ENCODE data around the gene RAB3A. TPM values are rescaled to one million over a fixed set of nuclear protein-coding genes. Genes with fewer than 3 reads are reported as not detected.
A peak's percentile ranks its signal among the peaks of the same experiment; 100 is the strongest.
"Not testable (repeated sequence)": the region's sequence is repeated elsewhere in the genome, so short reads cannot be mapped to it uniquely, and the experiment has no call there.

The RAB3A gene
- polyA plus RNA-seq, 4 donors, result 0.81 to 6.0 (median 1.9) TPM

GRCh38 chr19:18220632-18221275 is 16.9 kb upstream of the RAB3A start:
- H3K4me3 ChIP-seq (ENCODE audit: low read depth in 1 of 3, low read length in 3 of 3), result no peak overlapping the region
- no peak for FAIRE-seq
- no peaks in the 10 kb centered on the region for H3K36me3 ChIP-seq (ENCODE audit: control insufficient read depth in 3 of 3, insufficient read depth in 2 of 3, low read depth in 1 of 3, low read length in 3 of 3)
- 2 to 9% (median 5%) methylated on average over 14 to 33 of the region's 33 CpGs for WGBS, 3 donors
- peaks cover 4 to 29% (median 10%) of the 10 kb centered on the region in 3 donors for H3K27me3 ChIP-seq (ENCODE audit: control insufficient read depth in 3 of 3, insufficient read depth in 3 of 3, low read length in 3 of 3)
- peaks cover 0 to 22% (median 4%) of the 10 kb centered on the region in 3 donors for H3K4me1 ChIP-seq (ENCODE audit: control insufficient read depth in 3 of 3, insufficient read depth in 2 of 3, low read depth in 1 of 3, low read length in 2 of 3)
- H3K27ac ChIP-seq (ENCODE audit: low read depth in 1 of 3, low read length in 2 of 3), result no peak overlapping the region
- peak in 1 of 2 donors; percentile 39 for DNase-seq
- peaks cover 0 to 6% of the 10 kb centered on the region in 2 donors for H3K9me3 ChIP-seq (ENCODE audit: control insufficient read depth in 2 of 2, insufficient read depth in 1 of 2, low read depth in 1 of 2, low read length in 1 of 2)

GRCh38 chr19:18219911-18220631 is 16.2 kb upstream of the RAB3A start:
- FAIRE-seq, result no peak
- H3K9me3 ChIP-seq (ENCODE audit: control insufficient read depth in 2 of 2, insufficient read depth in 1 of 2, low read depth in 1 of 2, low read length in 1 of 2), result peaks cover 0 to 6% of the 10 kb centered on the region in 2 donors
- 47 to 67% (median 63%) methylated on average over 28 of the region's 28 CpGs for WGBS, 3 donors
- H3K4me3 ChIP-seq (ENCODE audit: low read depth in 1 of 3, low read length in 3 of 3), result no peak overlapping the region
- H3K27me3 ChIP-seq (ENCODE audit: control insufficient read depth in 3 of 3, insufficient read depth in 3 of 3, low read length in 3 of 3), result peaks cover 4 to 22% (median 4%) of the 10 kb centered on the region in 3 donors
- H3K4me1 ChIP-seq (ENCODE audit: control insufficient read depth in 3 of 3, insufficient read depth in 2 of 3, low read depth in 1 of 3, low read length in 2 of 3), result peaks cover 0 to 15% (median 4%) of the 10 kb centered on the region in 3 donors
- DNase-seq, result no peak
- no peak overlapping the region for H3K27ac ChIP-seq (ENCODE audit: low read depth in 1 of 3, low read length in 2 of 3)
- H3K36me3 ChIP-seq (ENCODE audit: control insufficient read depth in 3 of 3, insufficient read depth in 2 of 3, low read depth in 1 of 3, low read length in 3 of 3), result no peaks in the 10 kb centered on the region

DNA sequence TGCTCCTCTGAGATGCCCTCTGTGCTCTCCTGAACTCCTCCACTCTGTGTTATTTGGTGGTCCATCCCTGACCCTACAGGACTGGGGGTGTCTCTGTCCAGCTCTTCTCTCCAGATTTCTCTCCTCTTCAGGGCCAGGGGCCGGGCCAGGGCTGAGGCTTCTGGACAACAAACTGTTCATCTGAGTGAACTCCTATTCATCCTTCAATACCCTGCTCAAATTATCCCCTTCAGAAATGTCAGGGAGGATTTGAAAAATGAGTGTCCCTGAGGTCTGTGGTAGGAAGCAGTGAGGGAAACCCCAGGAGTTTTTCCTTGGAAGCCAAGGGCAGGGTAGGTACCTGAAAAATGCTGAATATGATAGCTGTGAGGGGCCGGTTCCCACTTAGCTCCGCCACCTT is 14.8 kb upstream of the RAB3A start:
- no peak overlapping the region for H3K4me3 ChIP-seq (ENCODE audit: low read depth in 1 of 3, low read length in 3 of 3)
- FAIRE-seq, result no peak
- peaks cover 2 to 12% (median 4%) of the 10 kb centered on the region in 3 donors for H3K27me3 ChIP-seq (ENCODE audit: control insufficient read depth in 3 of 3, insufficient read depth in 3 of 3, low read length in 3 of 3)
- H3K4me1 ChIP-seq (ENCODE audit: control insufficient read depth in 3 of 3, insufficient read depth in 2 of 3, low read depth in 1 of 3, low read length in 2 of 3), result peaks cover 0 to 5% (median 0%) of the 10 kb centered on the region in 3 donors
- no peak overlapping the region for H3K27ac ChIP-seq (ENCODE audit: low read depth in 1 of 3, low read length in 2 of 3)
- DNase-seq, result no peak
- peaks cover 0 to 6% of the 10 kb centered on the region in 2 donors for H3K9me3 ChIP-seq (ENCODE audit: control insufficient read depth in 2 of 2, insufficient read depth in 1 of 2, low read depth in 1 of 2, low read length in 1 of 2)
- WGBS, 3 donors, result 80 to 87% (median 84%) methylated on average over 3 of the region's 3 CpGs
- no peaks in the 10 kb centered on the region for H3K36me3 ChIP-seq (ENCODE audit: control insufficient read depth in 3 of 3, insufficient read depth in 2 of 3, low read depth in 1 of 3, low read length in 3 of 3)

DNA sequence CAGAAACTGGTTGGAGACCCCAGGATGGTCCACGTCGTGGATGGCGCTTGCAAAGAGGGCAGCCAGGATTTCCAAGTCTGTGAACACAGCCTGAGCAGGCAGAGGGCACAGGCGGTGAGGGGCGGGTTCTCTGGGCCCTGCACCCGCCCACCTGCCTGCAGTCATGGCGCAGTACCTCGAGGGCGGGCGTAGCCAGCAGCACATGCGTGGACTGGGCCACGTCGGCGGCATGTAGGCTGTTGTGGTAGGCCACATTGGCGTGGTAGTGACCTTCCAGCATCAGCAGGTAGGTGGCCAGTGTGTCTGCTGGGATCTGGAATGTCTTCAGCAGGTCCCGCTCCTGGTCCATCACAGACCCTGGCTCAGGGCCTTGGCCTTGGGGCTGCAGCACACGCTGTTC is 14.3 kb upstream of the RAB3A start:
- peaks cover 2 to 11% (median 4%) of the 10 kb centered on the region in 3 donors for H3K27me3 ChIP-seq (ENCODE audit: control insufficient read depth in 3 of 3, insufficient read depth in 3 of 3, low read length in 3 of 3)
- no peak for FAIRE-seq
- DNase-seq, result no peak
- H3K4me1 ChIP-seq (ENCODE audit: control insufficient read depth in 3 of 3, insufficient read depth in 2 of 3, low read depth in 1 of 3, low read length in 2 of 3), result peaks cover 0 to 5% (median 0%) of the 10 kb centered on the region in 3 donors
- 70 to 83% (median 79%) methylated on average over 17 of the region's 17 CpGs for WGBS, 3 donors
- no peaks in the 10 kb centered on the region for H3K36me3 ChIP-seq (ENCODE audit: control insufficient read depth in 3 of 3, insufficient read depth in 2 of 3, low read depth in 1 of 3, low read length in 3 of 3)
- H3K27ac ChIP-seq (ENCODE audit: low read depth in 1 of 3, low read length in 2 of 3), result no peak overlapping the region
- H3K9me3 ChIP-seq (ENCODE audit: control insufficient read depth in 2 of 2, insufficient read depth in 1 of 2, low read depth in 1 of 2, low read length in 1 of 2), result peaks cover 0 to 6% of the 10 kb centered on the region in 2 donors
- no peak overlapping the region for H3K4me3 ChIP-seq (ENCODE audit: low read depth in 1 of 3, low read length in 3 of 3)

DNA sequence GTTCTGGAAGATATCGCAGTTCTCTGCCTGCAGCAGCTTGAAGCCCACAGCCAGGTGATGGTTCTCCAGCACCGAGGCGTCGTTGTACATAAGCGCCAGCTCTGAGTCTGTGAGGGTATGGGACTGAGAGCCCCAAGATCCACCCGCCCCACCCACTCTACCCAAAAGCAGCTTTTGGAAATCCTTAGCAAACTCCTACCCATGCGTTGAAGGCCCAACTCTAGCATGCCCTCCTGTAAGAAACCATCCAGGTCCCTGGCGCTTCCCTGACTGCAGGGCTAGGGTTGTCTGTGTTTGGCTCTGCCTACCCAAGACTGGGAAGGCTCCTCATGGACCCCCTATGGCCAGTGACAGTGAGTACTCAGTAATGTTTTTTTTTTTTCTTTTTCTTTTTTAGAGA is 12.9 kb upstream of the RAB3A start:
- no peaks in the 10 kb centered on the region for H3K36me3 ChIP-seq (ENCODE audit: control insufficient read depth in 3 of 3, insufficient read depth in 2 of 3, low read depth in 1 of 3, low read length in 3 of 3)
- FAIRE-seq (no peak), DNase-seq (no peak)
- peaks cover 0 to 5% (median 0%) of the 10 kb centered on the region in 3 donors for H3K4me1 ChIP-seq (ENCODE audit: control insufficient read depth in 3 of 3, insufficient read depth in 2 of 3, low read depth in 1 of 3, low read length in 2 of 3)
- peaks cover 0 to 6% of the 10 kb centered on the region in 2 donors for H3K9me3 ChIP-seq (ENCODE audit: control insufficient read depth in 2 of 2, insufficient read depth in 1 of 2, low read depth in 1 of 2, low read length in 1 of 2)
- no peak overlapping the region for H3K4me3 ChIP-seq (ENCODE audit: low read depth in 1 of 3, low read length in 3 of 3)
- peaks cover 0 to 11% (median 2%) of the 10 kb centered on the region in 3 donors for H3K27me3 ChIP-seq (ENCODE audit: control insufficient read depth in 3 of 3, insufficient read depth in 3 of 3, low read length in 3 of 3)
- 95 to 97% (median 96%) methylated on average over 8 of the region's 8 CpGs for WGBS, 3 donors
- H3K27ac ChIP-seq (ENCODE audit: low read depth in 1 of 3, low read length in 2 of 3), result no peak overlapping the region

DNA sequence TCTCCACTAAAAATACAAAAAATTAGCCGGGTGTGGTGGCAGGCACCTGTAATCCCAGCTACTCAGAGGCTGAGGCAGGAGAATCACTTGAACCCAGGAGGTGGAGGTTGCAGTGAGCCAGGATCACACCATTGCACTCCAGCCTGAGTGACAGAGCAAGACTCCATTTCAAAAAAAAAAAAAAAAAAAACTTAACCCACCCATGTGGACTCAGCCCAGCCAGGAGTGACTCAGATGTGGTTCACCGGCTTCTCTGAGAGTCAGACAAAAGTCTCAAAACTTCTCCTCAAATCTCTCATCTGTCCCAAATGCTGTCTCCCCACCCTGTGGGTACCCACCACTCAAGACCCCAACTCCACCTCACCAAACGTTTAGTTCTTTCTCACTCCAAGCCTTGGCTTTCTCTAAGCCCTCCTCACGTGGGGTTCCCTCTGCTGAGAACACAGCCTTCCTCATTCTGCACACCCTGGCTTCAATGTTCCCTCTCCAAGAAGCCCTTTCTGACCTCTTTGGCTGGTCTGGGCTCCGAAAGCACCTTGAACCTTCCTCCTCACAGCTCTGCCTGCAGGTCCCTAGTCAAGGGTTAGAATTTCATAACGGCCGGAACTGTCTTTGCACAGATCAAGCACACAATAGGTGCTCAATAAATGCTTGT is 11.1 kb upstream of the RAB3A start:
- Histone ChIP-seq H3K9me3 (ENCODE audit: control insufficient read depth in 2 of 2, insufficient read depth in 1 of 2, low read depth in 1 of 2, low read length in 1 of 2) (peaks cover 0 to 3% of the 10 kb centered on the region in 2 donors), H3K27me3 (ENCODE audit: control insufficient read depth in 3 of 3, insufficient read depth in 3 of 3, low read length in 3 of 3) (peaks cover 0 to 9% (median 0%) of the 10 kb centered on the region in 3 donors), H3K4me3 (ENCODE audit: low read depth in 1 of 3, low read length in 3 of 3) (no peak overlapping the region), H3K4me1 (ENCODE audit: control insufficient read depth in 3 of 3, insufficient read depth in 2 of 3, low read depth in 1 of 3, low read length in 2 of 3) (no peaks in the 10 kb centered on the region), H3K27ac (ENCODE audit: low read depth in 1 of 3, low read length in 2 of 3) (no peak overlapping the region), H3K36me3 (ENCODE audit: control insufficient read depth in 3 of 3, insufficient read depth in 2 of 3, low read depth in 1 of 3, low read length in 3 of 3) (no peaks in the 10 kb centered on the region)
- WGBS, 3 donors, result 46 to 67% (median 53%) methylated on average over 7 of the region's 7 CpGs
- FAIRE-seq (no peak), DNase-seq (no peak)

DNA sequence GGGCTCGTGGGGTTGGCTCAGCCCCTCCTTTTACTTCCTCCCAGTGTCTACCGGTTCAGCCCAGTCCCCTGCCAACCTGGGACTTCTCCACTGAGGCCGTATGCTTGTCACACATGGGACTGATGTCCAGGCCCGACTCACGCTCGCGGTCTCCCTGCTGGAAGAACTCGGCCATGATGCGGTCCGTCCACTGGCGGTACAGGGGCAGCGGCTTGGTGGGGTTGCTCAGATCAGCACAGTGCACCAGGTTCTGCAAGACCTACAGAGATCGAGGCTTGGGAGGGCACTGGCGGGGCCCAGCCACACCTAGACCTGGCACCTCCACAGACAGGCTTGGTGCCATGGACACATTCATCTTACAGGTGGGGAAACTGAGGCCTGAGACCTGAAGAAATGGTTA is 7.8 kb upstream of the RAB3A start:
- DNase-seq (no peak), FAIRE-seq (no peak)
- no peaks in the 10 kb centered on the region for H3K9me3 ChIP-seq (ENCODE audit: control insufficient read depth in 2 of 2, insufficient read depth in 1 of 2, low read depth in 1 of 2, low read length in 1 of 2)
- no peak overlapping the region for H3K27ac ChIP-seq (ENCODE audit: low read depth in 1 of 3, low read length in 2 of 3)
- no peaks in the 10 kb centered on the region for H3K4me1 ChIP-seq (ENCODE audit: control insufficient read depth in 3 of 3, insufficient read depth in 2 of 3, low read depth in 1 of 3, low read length in 2 of 3)
- no peaks in the 10 kb centered on the region for H3K36me3 ChIP-seq (ENCODE audit: control insufficient read depth in 3 of 3, insufficient read depth in 2 of 3, low read depth in 1 of 3, low read length in 3 of 3)
- no peak overlapping the region for H3K4me3 ChIP-seq (ENCODE audit: low read depth in 1 of 3, low read length in 3 of 3)
- 81 to 87% (median 83%) methylated on average over 14 of the region's 14 CpGs for WGBS, 3 donors
- H3K27me3 ChIP-seq (ENCODE audit: control insufficient read depth in 3 of 3, insufficient read depth in 3 of 3, low read length in 3 of 3), result peaks cover 0 to 13% (median 0%) of the 10 kb centered on the region in 3 donors

DNA sequence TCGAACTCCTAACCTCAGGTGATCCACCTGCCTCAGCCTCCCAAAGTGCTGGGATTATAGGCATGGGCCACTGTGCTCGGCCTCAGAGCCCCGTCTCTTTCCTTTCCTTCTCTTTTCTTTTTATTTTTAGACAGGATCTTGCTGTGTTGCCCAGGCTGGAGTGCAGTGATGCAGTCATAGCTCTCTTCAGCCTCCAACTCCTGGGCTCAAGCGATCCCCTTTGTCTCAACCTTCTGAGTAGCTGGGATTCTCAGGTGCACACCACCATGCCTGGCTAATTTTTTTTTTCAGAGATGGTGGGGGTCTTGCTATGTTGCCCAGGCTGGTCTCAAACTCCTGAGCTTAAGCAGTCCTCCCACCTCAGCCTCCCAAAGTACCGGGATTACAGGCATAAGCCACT is 6.1 kb upstream of the RAB3A start:
- H3K27me3 ChIP-seq (ENCODE audit: control insufficient read depth in 3 of 3, insufficient read depth in 3 of 3, low read length in 3 of 3), result peaks cover 0 to 13% (median 0%) of the 10 kb centered on the region in 3 donors
- 79 to 85% (median 81%) methylated on average over 4 to 5 of the region's 5 CpGs for WGBS, 3 donors
- not testable (repeated sequence) for H3K27ac ChIP-seq (ENCODE audit: low read depth in 1 of 3, low read length in 2 of 3); H3K9me3 ChIP-seq (ENCODE audit: control insufficient read depth in 2 of 2, insufficient read depth in 1 of 2, low read depth in 1 of 2, low read length in 1 of 2); H3K4me1 ChIP-seq (ENCODE audit: control insufficient read depth in 3 of 3, insufficient read depth in 2 of 3, low read depth in 1 of 3, low read length in 2 of 3); H3K4me3 ChIP-seq (ENCODE audit: low read depth in 1 of 3, low read length in 3 of 3); FAIRE-seq; H3K36me3 ChIP-seq (ENCODE audit: control insufficient read depth in 3 of 3, insufficient read depth in 2 of 3, low read depth in 1 of 3, low read length in 3 of 3); DNase-seq

Measured in small intestine (tissue), 7 donors.